ENCODE results near the gene TLE1. TPM values are rescaled to one million over a fixed set of nuclear protein-coding genes. Genes with fewer than 3 reads are reported as not detected.

The TLE1 gene
- total RNA-seq, 1 donor from 2014 or later = 79.4 TPM

DNA sequence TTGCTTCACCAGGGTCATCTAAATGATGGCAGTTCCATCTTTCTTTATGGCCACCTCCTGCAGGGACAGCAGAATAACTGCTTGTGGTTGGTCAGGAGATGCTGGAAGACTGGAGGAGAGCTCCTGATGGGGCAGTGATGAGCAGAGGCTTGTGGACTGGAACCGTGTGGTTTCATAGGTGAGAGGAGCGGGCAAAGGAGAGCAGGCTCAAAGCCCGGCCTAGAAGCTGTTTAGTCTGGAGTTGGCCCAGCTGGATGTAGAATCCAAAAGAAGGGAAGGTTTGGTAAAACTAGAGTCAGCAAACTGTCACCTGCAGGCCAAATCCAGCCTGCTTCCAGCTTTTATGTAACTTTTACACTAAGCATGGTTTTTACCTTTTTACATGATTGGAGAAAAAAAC lies 32.9 kb upstream of the TLE1 start:
- DNase-seq (ENCODE audit: low spot score) = no peak
- Mint-ChIP-seq H3K27ac (ENCODE audit: unreplicated experiment) (no peak overlapping the region), H3K36me3 (ENCODE audit: low read depth, unreplicated experiment) (peaks cover 3% of the 10 kb centered on the region), H3K4me1 (ENCODE audit: unreplicated experiment) (peaks cover 21% of the 10 kb centered on the region), H3K9me3 (ENCODE audit: unreplicated experiment) (no peaks in the 10 kb centered on the region), H3K4me3 (ENCODE audit: unreplicated experiment) (no peak overlapping the region), H3K27me3 (ENCODE audit: unreplicated experiment) (no peaks in the 10 kb centered on the region)
- TF ChIP-seq, protein P1, sequence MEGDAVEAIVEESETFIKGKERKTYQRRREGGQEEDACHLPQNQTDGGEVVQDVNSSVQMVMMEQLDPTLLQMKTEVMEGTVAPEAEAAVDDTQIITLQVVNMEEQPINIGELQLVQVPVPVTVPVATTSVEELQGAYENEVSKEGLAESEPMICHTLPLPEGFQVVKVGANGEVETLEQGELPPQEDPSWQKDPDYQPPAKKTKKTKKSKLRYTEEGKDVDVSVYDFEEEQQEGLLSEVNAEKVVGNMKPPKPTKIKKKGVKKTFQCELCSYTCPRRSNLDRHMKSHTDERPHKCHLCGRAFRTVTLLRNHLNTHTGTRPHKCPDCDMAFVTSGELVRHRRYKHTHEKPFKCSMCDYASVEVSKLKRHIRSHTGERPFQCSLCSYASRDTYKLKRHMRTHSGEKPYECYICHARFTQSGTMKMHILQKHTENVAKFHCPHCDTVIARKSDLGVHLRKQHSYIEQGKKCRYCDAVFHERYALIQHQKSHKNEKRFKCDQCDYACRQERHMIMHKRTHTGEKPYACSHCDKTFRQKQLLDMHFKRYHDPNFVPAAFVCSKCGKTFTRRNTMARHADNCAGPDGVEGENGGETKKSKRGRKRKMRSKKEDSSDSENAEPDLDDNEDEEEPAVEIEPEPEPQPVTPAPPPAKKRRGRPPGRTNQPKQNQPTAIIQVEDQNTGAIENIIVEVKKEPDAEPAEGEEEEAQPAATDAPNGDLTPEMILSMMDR (IDR thresholded peaks at IDR 0.05; ENCODE audit: unreplicated experiment) = no peak

DNA sequence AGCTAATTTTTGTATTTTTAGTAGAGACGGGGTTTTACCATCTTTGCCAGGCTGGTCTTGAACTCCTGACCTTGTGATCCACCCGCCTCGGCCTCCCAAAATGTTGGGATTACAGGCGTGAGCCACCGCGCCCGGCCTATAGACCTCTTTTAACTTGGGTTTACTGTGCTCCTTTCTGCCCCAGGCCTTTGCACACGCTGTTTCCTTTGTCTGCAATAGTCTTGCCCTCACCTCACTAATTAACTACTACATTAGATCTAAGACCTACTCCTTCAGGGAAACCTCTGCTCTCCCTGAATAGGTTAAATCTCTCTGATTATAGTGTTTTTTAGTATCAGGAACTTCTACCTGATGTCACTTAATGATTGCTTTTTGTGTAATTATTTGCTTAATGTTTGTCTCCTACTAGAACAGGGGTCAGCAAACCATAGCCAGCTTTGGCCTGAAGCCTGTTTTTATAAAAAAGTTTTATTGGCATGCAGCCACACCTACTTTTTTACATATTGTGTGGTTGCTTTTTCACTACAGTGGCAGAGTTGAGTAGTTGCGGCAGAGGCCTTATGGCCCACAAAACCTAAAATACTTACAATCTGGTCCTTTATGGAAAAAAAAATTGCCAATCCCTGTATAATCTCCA lies 31.2 kb upstream of the TLE1 start:
- Mint-ChIP-seq H3K4me3 (ENCODE audit: unreplicated experiment) (no peak overlapping the region), H3K36me3 (ENCODE audit: low read depth, unreplicated experiment) (peaks cover 3% of the 10 kb centered on the region), H3K9me3 (ENCODE audit: unreplicated experiment) (no peaks in the 10 kb centered on the region), H3K4me1 (ENCODE audit: unreplicated experiment) (peaks cover 21% of the 10 kb centered on the region), H3K27me3 (ENCODE audit: unreplicated experiment) (no peaks in the 10 kb centered on the region), H3K27ac (ENCODE audit: unreplicated experiment) (no peak overlapping the region)
- DNase-seq (ENCODE audit: low spot score) = no peak
- TF ChIP-seq, protein P1 (IDR thresholded peaks at IDR 0.05; ENCODE audit: unreplicated experiment) = no peak

DNA sequence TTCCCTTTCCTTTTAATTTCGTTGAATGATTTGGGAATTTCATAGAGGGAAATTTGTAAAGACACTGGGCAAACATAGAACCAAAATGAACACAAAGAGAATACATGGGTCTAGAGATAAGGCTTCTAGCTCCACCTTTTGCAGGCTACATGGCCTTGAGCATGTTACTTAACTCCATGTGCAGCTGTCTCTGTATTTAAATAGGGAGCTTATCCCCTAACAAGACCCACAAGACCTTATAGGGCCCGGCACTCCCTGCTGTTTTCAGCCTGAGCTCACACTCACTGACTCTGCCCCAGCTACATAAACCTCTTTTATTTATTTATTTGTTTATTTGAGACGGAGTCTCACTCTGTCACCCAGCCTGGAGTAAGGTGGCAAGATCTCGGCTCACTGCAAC lies 30.6 kb upstream of the TLE1 start:
- no peaks in the 10 kb centered on the region for H3K9me3 Mint-ChIP-seq (ENCODE audit: unreplicated experiment)
- peaks cover 21% of the 10 kb centered on the region for H3K4me1 Mint-ChIP-seq (ENCODE audit: unreplicated experiment)
- no peaks in the 10 kb centered on the region for H3K27me3 Mint-ChIP-seq (ENCODE audit: unreplicated experiment)
- TF ChIP-seq, protein P1 (IDR thresholded peaks at IDR 0.05; ENCODE audit: unreplicated experiment) = no peak
- peaks cover 3% of the 10 kb centered on the region for H3K36me3 Mint-ChIP-seq (ENCODE audit: low read depth, unreplicated experiment)
- DNase-seq (ENCODE audit: low spot score) = no peak
- H3K27ac Mint-ChIP-seq (ENCODE audit: unreplicated experiment) = no peak overlapping the region
- H3K4me3 Mint-ChIP-seq (ENCODE audit: unreplicated experiment) = no peak overlapping the region

DNA sequence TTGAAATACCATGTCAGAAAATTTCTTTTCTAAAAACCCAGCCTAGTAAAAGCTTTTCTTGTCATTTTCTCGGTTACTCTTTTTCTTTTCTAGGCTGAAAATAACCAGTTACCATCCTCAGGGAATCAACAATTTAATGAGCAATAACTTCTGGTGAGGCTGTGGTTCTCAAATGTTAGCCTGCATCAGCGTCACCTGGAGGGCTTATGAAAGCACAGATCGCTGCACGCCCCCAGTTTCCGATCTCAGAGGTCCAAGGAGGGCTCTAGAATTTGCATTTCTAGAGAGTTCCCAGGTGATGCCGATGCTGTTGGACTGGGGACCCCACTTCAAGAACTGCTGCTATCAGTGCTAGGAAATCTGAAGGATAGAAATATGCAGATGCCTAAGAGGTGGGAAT lies 28.9 kb upstream of the TLE1 start:
- Mint-ChIP-seq H3K4me3 (ENCODE audit: unreplicated experiment) (no peak overlapping the region), H3K36me3 (ENCODE audit: low read depth, unreplicated experiment) (peaks cover 3% of the 10 kb centered on the region), H3K27ac (ENCODE audit: unreplicated experiment) (no peak overlapping the region), H3K27me3 (ENCODE audit: unreplicated experiment) (no peaks in the 10 kb centered on the region), H3K4me1 (ENCODE audit: unreplicated experiment) (peaks cover 14% of the 10 kb centered on the region), H3K9me3 (ENCODE audit: unreplicated experiment) (no peaks in the 10 kb centered on the region)
- DNase-seq (ENCODE audit: low spot score) = no peak
- TF ChIP-seq, protein P1 (IDR thresholded peaks at IDR 0.05; ENCODE audit: unreplicated experiment) = no peak

DNA sequence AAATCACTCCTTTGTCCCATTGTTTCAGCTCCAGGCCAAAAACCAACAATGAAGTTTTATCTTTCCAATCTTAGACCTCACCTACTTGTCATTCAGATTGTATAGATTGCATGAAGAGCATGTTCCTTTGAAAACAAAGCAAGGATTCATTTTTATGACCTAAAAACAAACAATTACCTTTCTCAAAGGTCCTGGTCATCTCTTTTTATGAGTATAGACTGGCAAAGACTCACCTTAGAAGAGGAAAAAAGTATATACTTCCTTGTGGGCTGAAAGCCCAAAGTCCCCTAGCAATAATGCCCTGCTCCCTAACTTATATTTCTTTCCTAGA lies 28.4 kb upstream of the TLE1 start:
- Mint-ChIP-seq H3K9me3 (ENCODE audit: unreplicated experiment) (no peaks in the 10 kb centered on the region), H3K4me3 (ENCODE audit: unreplicated experiment) (no peak overlapping the region), H3K4me1 (ENCODE audit: unreplicated experiment) (peaks cover 12% of the 10 kb centered on the region), H3K27me3 (ENCODE audit: unreplicated experiment) (no peaks in the 10 kb centered on the region), H3K27ac (ENCODE audit: unreplicated experiment) (no peak overlapping the region), H3K36me3 (ENCODE audit: low read depth, unreplicated experiment) (peaks cover 3% of the 10 kb centered on the region)
- no peak for DNase-seq (ENCODE audit: low spot score)
- TF ChIP-seq, protein P1 (IDR thresholded peaks at IDR 0.05; ENCODE audit: unreplicated experiment) = no peak

Measured in endothelial cell (in vitro differentiated cells).